Stomach smooth muscle (tissue), 2 donors: ENCODE results near the gene UBE3A.

ENCODE experiments used
- H3K27ac ChIP-seq: one replicate; pipeline ENCODE4 v1.7.0; 2013; ENCODE audit warnings: mild to moderate bottlenecking, low read length, inconsistent platforms
- H3K27me3 ChIP-seq, 2 donors: one replicate each; pipeline ENCODE4 v1.7.0; 2013; ENCODE audit warnings: low read length in 2 of 2; ENCODE audit not compliant: insufficient read depth in 2 of 2, control insufficient read depth in 1 of 2
- H3K36me3 ChIP-seq, 2 donors: one replicate each; pipeline ENCODE4 v1.7.0; 2013; ENCODE audit warnings: low read length in 2 of 2; ENCODE audit not compliant: control insufficient read depth in 2 of 2, insufficient read depth in 2 of 2
- H3K4me1 ChIP-seq: one replicate; pipeline ENCODE4 v1.7.0; 2013; ENCODE audit warnings: low read length; ENCODE audit not compliant: control insufficient read depth, insufficient read depth
- H3K4me3 ChIP-seq, 2 donors: one replicate each; pipeline ENCODE4 v1.7.0; 2013; ENCODE audit warnings: low read length in 2 of 2
- H3K9ac ChIP-seq, 2 donors: one replicate each; pipeline ENCODE4 v1.7.0; 2013; ENCODE audit warnings: low read length in 2 of 2, mild to moderate bottlenecking in 1 of 2
- H3K9me3 ChIP-seq, 2 donors: one replicate each; pipeline ENCODE4 v1.7.0; 2013; ENCODE audit warnings: low read length in 2 of 2; ENCODE audit not compliant: control insufficient read depth in 2 of 2
- donor health status: healthy.
- donor health status: Pancreatic carcinoma.

The UBE3A gene

GRCh38 chr15:25438601-25439368 lies at the start of gene UBE3A:
TSS of gene UBE3A (minus strand) at chr15:25439024. CDS start at chr15:25409107, 29,917 bp downstream.
- H3K9ac ChIP-seq, result peak within 1 kb of the TSS; percentile 88 to 91

GRCh38 chr15:25487226-25487884 lies 48.5 kb upstream of the UBE3A start:
- no peaks in the 10 kb centered on the region for H3K4me1 ChIP-seq
- no peak overlapping the region for H3K4me3 ChIP-seq
- H3K9me3 ChIP-seq, result peaks cover 2 to 4% of the 10 kb centered on the region in 2 donors
- H3K27ac ChIP-seq, result no peak overlapping the region
- H3K27me3 ChIP-seq, result no peaks in the 10 kb centered on the region
- H3K36me3 ChIP-seq, result no peaks in the 10 kb centered on the region
- no peak overlapping the region for H3K9ac ChIP-seq

More at GRCh38 chr15:25438601-25439368, at the start of gene UBE3A:
- Histone ChIP-seq H3K4me3 (peak within 1 kb of the TSS; percentile 78 to 83), H3K9me3 (no peaks in the 10 kb centered on the region), H3K4me1 (peaks cover 5% of the 10 kb centered on the region), H3K27ac (peak within 1 kb of the TSS; percentile 89), H3K27me3 (no peaks in the 10 kb centered on the region), H3K36me3 (no peaks in the 10 kb centered on the region)

- H3K36me3 ChIP-seq, result no peaks in the 10 kb centered on the region
- no peaks in the 10 kb centered on the region for H3K27me3 ChIP-seq
- H3K4me1 ChIP-seq, result peaks cover 7% of the 10 kb centered on the region
- peaks cover 2% of the 10 kb centered on the region in 2 donors for H3K9me3 ChIP-seq
- no peak overlapping the region for H3K9ac ChIP-seq
- no peak overlapping the region for H3K4me3 ChIP-seq
- H3K27ac ChIP-seq, result no peak overlapping the region
Observed at GRCh38 chr15:25486051-25486450, 47.2 kb upstream of the UBE3A start.

- Histone ChIP-seq H3K27ac (peak overlapping the region; percentile 24), H3K27me3 (no peaks in the 10 kb centered on the region), H3K36me3 (no peaks in the 10 kb centered on the region), H3K9me3 (no peaks in the 10 kb centered on the region), H3K9ac (peak overlapping the region; percentile 38 to 42), H3K4me1 (peaks cover 12% of the 10 kb centered on the region), H3K4me3 (peak overlapping the region; percentile 45 to 70)
Observed at GRCh38 chr15:25481208-25481859, 42.5 kb upstream of the UBE3A start.

GRCh38 chr15:25478313-25478712 lies 39.5 kb upstream of the UBE3A start:
- no peak overlapping the region for H3K4me3 ChIP-seq
- H3K9ac ChIP-seq, result no peak overlapping the region
- H3K27me3 ChIP-seq, result no peaks in the 10 kb centered on the region
- no peak overlapping the region for H3K27ac ChIP-seq
- no peaks in the 10 kb centered on the region for H3K36me3 ChIP-seq
- no peaks in the 10 kb centered on the region for H3K9me3 ChIP-seq
- H3K4me1 ChIP-seq, result peaks cover 12% of the 10 kb centered on the region

- Histone ChIP-seq H3K4me1 (peaks cover 12% of the 10 kb centered on the region), H3K9me3 (no peaks in the 10 kb centered on the region), H3K36me3 (no peaks in the 10 kb centered on the region), H3K4me3 (no peak overlapping the region), H3K9ac (no peak overlapping the region), H3K27me3 (no peaks in the 10 kb centered on the region), H3K27ac (no peak overlapping the region)
Observed at GRCh38 chr15:25477816-25478215, 39.0 kb upstream of the UBE3A start.

- H3K4me1 ChIP-seq, result no peaks in the 10 kb centered on the region
- no peaks in the 10 kb centered on the region for H3K36me3 ChIP-seq
- H3K9ac ChIP-seq, result no peak overlapping the region
- no peak overlapping the region for H3K4me3 ChIP-seq
- H3K27me3 ChIP-seq, result no peaks in the 10 kb centered on the region
- no peak overlapping the region for H3K27ac ChIP-seq
- H3K9me3 ChIP-seq, result no peaks in the 10 kb centered on the region
Observed at GRCh38 chr15:25474251-25474650, 35.4 kb upstream of the UBE3A start.

GRCh38 chr15:25470230-25470629 lies 31.4 kb upstream of the UBE3A start:
- Histone ChIP-seq H3K4me3 (no peak overlapping the region), H3K9ac (no peak overlapping the region), H3K27ac (no peak overlapping the region), H3K36me3 (no peaks in the 10 kb centered on the region), H3K9me3 (no peaks in the 10 kb centered on the region), H3K27me3 (no peaks in the 10 kb centered on the region), H3K4me1 (no peaks in the 10 kb centered on the region)

- Histone ChIP-seq H3K4me3 (no peak overlapping the region), H3K4me1 (no peaks in the 10 kb centered on the region), H3K36me3 (no peaks in the 10 kb centered on the region), H3K27me3 (no peaks in the 10 kb centered on the region), H3K9me3 (no peaks in the 10 kb centered on the region), H3K9ac (no peak overlapping the region), H3K27ac (no peak overlapping the region)
Observed at GRCh38 chr15:25469377-25469776, 30.6 kb upstream of the UBE3A start.

GRCh38 chr15:25468611-25469010 lies 29.8 kb upstream of the UBE3A start:
- Histone ChIP-seq H3K9ac (no peak overlapping the region), H3K27ac (no peak overlapping the region), H3K9me3 (no peaks in the 10 kb centered on the region), H3K4me1 (no peaks in the 10 kb centered on the region), H3K36me3 (no peaks in the 10 kb centered on the region), H3K4me3 (no peak overlapping the region), H3K27me3 (no peaks in the 10 kb centered on the region)
